ENCODE measurements around the gene CDC42EP3. TPM values are rescaled to one million over a fixed set of nuclear protein-coding genes. Genes with fewer than 3 reads are reported as not detected.

CDC42EP3 gene
- total and polyA plus RNA-seq, 12 donors, result 4.2 to 30.2 (median 10.7) TPM

- WGBS, 4 donors, result 35 to 79% (median 60%) methylated on average over 2 of the region's 2 CpGs
- H3K27me3 ChIP-seq, result no peaks in the 10 kb centered on the region
- no peak overlapping the region for H3K4me3 ChIP-seq
- H3K4me1 ChIP-seq (replicated peaks in 1 of 2), result peaks cover 0 to 30% of the 10 kb centered on the region in 2 donors
- intact Hi-C loops (cut with DNase I), result loop anchor here in 1 of 2 donors (10.0 kb wide), 1 partner anchor 249 kb away; no protein-coding TSS in a partner anchor
- no peaks in the 10 kb centered on the region for H3K9me3 ChIP-seq (replicated peaks in 1 of 3)
- no peaks in the 10 kb centered on the region for H3K36me3 ChIP-seq (replicated peaks in 1 of 2)
- DNase-seq, result peak in 1 of 7 donors; percentile 23
- no peak for TF ChIP-seq CTCF (IDR thresholded peaks at IDR 0.05)
- no peak for TF ChIP-seq POLR2A (IDR thresholded peaks at IDR 0.05)
- peak overlapping the region in 1 of 5 donors; percentile 27 for H3K27ac ChIP-seq
These were observed 7.2 kb downstream of the CDC42EP3 start for GRCh38 chr2:37664231-37664643.

GRCh38 chr2:37663390-37663789 lies 8.1 kb downstream of the CDC42EP3 start:
- Histone ChIP-seq H3K36me3 (replicated peaks in 1 of 2) (no peaks in the 10 kb centered on the region), H3K4me3 (no peak overlapping the region), H3K4me1 (replicated peaks in 1 of 2) (peaks cover 0 to 36% of the 10 kb centered on the region in 2 donors), H3K27me3 (no peaks in the 10 kb centered on the region), H3K9me3 (replicated peaks in 1 of 3) (no peaks in the 10 kb centered on the region), H3K27ac (peak overlapping the region in 1 of 5 donors; percentile 38)
- intact Hi-C loops (cut with DNase I), result loop anchor here in 1 of 2 donors (10.0 kb wide), 1 partner anchor 249 kb away; no protein-coding TSS in a partner anchor
- TF ChIP-seq POLR2A (IDR thresholded peaks at IDR 0.05), result no peak
- TF ChIP-seq CTCF (IDR thresholded peaks at IDR 0.05), result no peak
- 90 to 92% (median 91%) methylated on average over 7 of the region's 7 CpGs for WGBS, 4 donors
- DNase-seq, result no peak

- Histone ChIP-seq H3K4me3 (no peak overlapping the region), H3K27ac (peak overlapping the region in 1 of 5 donors; percentile 15), H3K4me1 (replicated peaks in 1 of 2) (peaks cover 0 to 40% of the 10 kb centered on the region in 2 donors), H3K9me3 (replicated peaks in 1 of 3) (no peaks in the 10 kb centered on the region), H3K36me3 (replicated peaks in 1 of 2) (no peaks in the 10 kb centered on the region), H3K27me3 (no peaks in the 10 kb centered on the region)
- intact Hi-C loops (cut with DNase I), result loop anchor here in 1 of 2 donors (10.0 kb wide), 1 partner anchor 245 kb away; no protein-coding TSS in a partner anchor
- WGBS, 4 donors, result 77 to 90% (median 86%) methylated on average over 5 of the region's 5 CpGs
- no peak for TF ChIP-seq CTCF (IDR thresholded peaks at IDR 0.05)
- TF ChIP-seq POLR2A (IDR thresholded peaks at IDR 0.05), result no peak
- no peak for DNase-seq
These were observed 11.7 kb downstream of the CDC42EP3 start for GRCh38 chr2:37659723-37660122.

- H3K9me3 ChIP-seq (replicated peaks in 1 of 3), result no peaks in the 10 kb centered on the region
- no peaks in the 10 kb centered on the region for H3K27me3 ChIP-seq
- H3K27ac ChIP-seq, result peak overlapping the region in 1 of 5 donors; percentile 0
- DNase-seq, result no peak
- H3K36me3 ChIP-seq (replicated peaks in 1 of 2), result no peaks in the 10 kb centered on the region
- TF ChIP-seq POLR2A (IDR thresholded peaks at IDR 0.05) (no peak), CTCF (IDR thresholded peaks at IDR 0.05) (no peak)
- intact Hi-C loops (cut with DNase I), result no loop called here
- H3K4me3 ChIP-seq, result no peak overlapping the region
- H3K4me1 ChIP-seq (replicated peaks in 1 of 2), result peaks cover 5 to 47% of the 10 kb centered on the region in 2 donors
- 87 to 88% (median 88%) methylated on average over 3 of the region's 3 CpGs for WGBS, 4 donors
These were observed 12.8 kb downstream of the CDC42EP3 start for GRCh38 chr2:37658682-37659081.

All from adrenal gland (tissue), 12 donors.